Osteoblast (primary cell): ENCODE measurements around the gene DIPK1B. TPM values are rescaled to one million over a fixed set of nuclear protein-coding genes. Genes with fewer than 3 reads are reported as not detected.
"Not testable (repeated sequence)": the region's sequence is repeated elsewhere in the genome, so short reads cannot be mapped to it uniquely, and the experiment has no call there.

ENCODE experiments used
- DNase-seq: peaks from one replicate; pipeline ENCODE4 v3.0.0; 2011; ENCODE audit warnings: low spot score, mixed read lengths; ENCODE audit not compliant: insufficient read length; ENCODE audit errors: missing footprints
- H2AFZ ChIP-seq: 2 replicates; pipeline ENCODE4 v1.6.0; 2011; ENCODE audit warnings: mild to moderate bottlenecking, low read length
- H3K27ac ChIP-seq: 2 replicates; pipeline ENCODE4 v1.5.1; 2011; ENCODE audit warnings: mild to moderate bottlenecking, low read depth, low read length, moderate library complexity
- H3K27me3 ChIP-seq: 2 replicates; pipeline ENCODE4 v1.6.0; 2012; ENCODE audit warnings: mild to moderate bottlenecking, control low read depth, inconsistent platforms, low read length, moderate library complexity; ENCODE audit not compliant: insufficient read depth
- H3K36me3 ChIP-seq: 2 replicates; pipeline ENCODE4 v1.5.1; 2011; ENCODE audit warnings: mild to moderate bottlenecking, low read length, control low read depth, moderate library complexity; ENCODE audit not compliant: insufficient read depth
- H3K4me1 ChIP-seq: 2 replicates; pipeline ENCODE4 v1.5.1; 2011; ENCODE audit warnings: mild to moderate bottlenecking, low read length, control low read depth, moderate library complexity; ENCODE audit not compliant: insufficient read depth
- H3K4me2 ChIP-seq: 2 replicates; pipeline ENCODE4 v1.6.0; 2011; ENCODE audit warnings: mild to moderate bottlenecking, low read length; ENCODE audit not compliant: insufficient read depth
- H3K4me3 ChIP-seq: fragments of 200-600 bp; sonication (generic); 3 replicates; pipeline ENCODE4 v1.5.1; 2012; ENCODE audit warnings: mild to moderate bottlenecking, low read length, inconsistent platforms; ENCODE audit not compliant: insufficient read depth
- H3K79me2 ChIP-seq: 2 replicates; pipeline ENCODE4 v1.6.0; 2012; ENCODE audit warnings: mild to moderate bottlenecking, low read length, control low read depth, inconsistent platforms; ENCODE audit not compliant: insufficient read depth
- H3K9me3 ChIP-seq: 2 replicates; pipeline ENCODE4 v1.5.1; 2011; ENCODE audit warnings: low read depth, low read length, control low read depth
- H4K20me1 ChIP-seq: 2 replicates; pipeline ENCODE4 v1.6.0; 2012; ENCODE audit warnings: mild to moderate bottlenecking, low read length, control low read depth; ENCODE audit not compliant: insufficient read depth
- CTCF ChIP-seq: IDR thresholded peaks from 2 replicates; pipeline ENCODE4 v1.5.1; 2011; ENCODE audit warnings: mild to moderate bottlenecking, low read depth, low read length, moderate library complexity; ENCODE audit errors: extremely low read depth
- total RNA-seq: library from RNA; depleted of rRNA; stranded (reverse); fragments of >200 nt; gene quantifications from 2 replicates; pipeline ENCODE4 v1.2.3, GENCODE V29; 2012

DIPK1B gene
- total RNA-seq, 1 donor, result not detected

GRCh38 chr9:136751814-136752213, 39.4 kb downstream of the DIPK1B start:
- peaks cover 2% of the 10 kb centered on the region for H3K27me3 ChIP-seq
- no peaks in the 10 kb centered on the region for H3K4me1 ChIP-seq
- H2AFZ ChIP-seq, result no peak overlapping the region
- H3K79me2 ChIP-seq, result no peaks in the 10 kb centered on the region
- no peak overlapping the region for H3K4me3 ChIP-seq
- no peak for TF ChIP-seq CTCF
- no peak for DNase-seq
- H3K4me2 ChIP-seq, result no peak overlapping the region
- H3K36me3 ChIP-seq, result no peaks in the 10 kb centered on the region
- no peak overlapping the region for H3K27ac ChIP-seq
- peaks cover 8% of the 10 kb centered on the region for H3K9me3 ChIP-seq
- H4K20me1 ChIP-seq, result no peaks in the 10 kb centered on the region

- peak; percentile 60 for DNase-seq
- Histone ChIP-seq H3K4me3 (no peak overlapping the region), H3K4me2 (no peak overlapping the region), H3K27me3 (no peaks in the 10 kb centered on the region), H4K20me1 (no peaks in the 10 kb centered on the region), H3K36me3 (no peaks in the 10 kb centered on the region), H3K4me1 (no peaks in the 10 kb centered on the region), H3K27ac (no peak overlapping the region), H3K79me2 (no peaks in the 10 kb centered on the region), H2AFZ (no peak overlapping the region), H3K9me3 (peaks cover 8% of the 10 kb centered on the region)
- no peak for TF ChIP-seq CTCF
Measured at GRCh38 chr9:136753371-136754058, 41.1 kb downstream of the DIPK1B start.

- Histone ChIP-seq H3K4me3 (no peak overlapping the region), H3K9me3 (peaks cover 8% of the 10 kb centered on the region), H2AFZ (no peak overlapping the region), H3K79me2 (no peaks in the 10 kb centered on the region), H4K20me1 (no peaks in the 10 kb centered on the region), H3K36me3 (no peaks in the 10 kb centered on the region), H3K27ac (no peak overlapping the region), H3K27me3 (no peaks in the 10 kb centered on the region), H3K4me1 (no peaks in the 10 kb centered on the region), H3K4me2 (no peak overlapping the region)
- no peak for TF ChIP-seq CTCF
- DNase-seq, result peak; percentile 79
Measured at GRCh38 chr9:136754059-136754572, 41.7 kb downstream of the DIPK1B start.

GRCh38 chr9:136754626-136755301, 42.4 kb downstream of the DIPK1B start:
- H3K79me2 ChIP-seq, result no peaks in the 10 kb centered on the region
- H3K9me3 ChIP-seq, result peaks cover 8% of the 10 kb centered on the region
- no peak overlapping the region for H3K4me3 ChIP-seq
- H2AFZ ChIP-seq, result no peak overlapping the region
- no peaks in the 10 kb centered on the region for H3K4me1 ChIP-seq
- no peak for TF ChIP-seq CTCF
- no peak overlapping the region for H3K4me2 ChIP-seq
- no peaks in the 10 kb centered on the region for H3K36me3 ChIP-seq
- H4K20me1 ChIP-seq, result no peaks in the 10 kb centered on the region
- peak; percentile 83 for DNase-seq
- H3K27ac ChIP-seq, result no peak overlapping the region
- H3K27me3 ChIP-seq, result no peaks in the 10 kb centered on the region

- H3K79me2 ChIP-seq, H3K9me3 ChIP-seq, H3K4me2 ChIP-seq, H3K4me3 ChIP-seq, H4K20me1 ChIP-seq, H3K4me1 ChIP-seq, H3K36me3 ChIP-seq, H3K27ac ChIP-seq, H2AFZ ChIP-seq, H3K27me3 ChIP-seq: not testable (repeated sequence)
- DNase-seq, result peak; percentile 36
Measured at GRCh38 chr9:136755302-136756133, 43.1 kb downstream of the DIPK1B start.
